T-cell (primary cell): ENCODE data around the gene MBNL2. TPM values are rescaled to one million over a fixed set of nuclear protein-coding genes. Genes with fewer than 3 reads are reported as not detected.

ENCODE experiments used
- ATAC-seq, 4 experiments: fragments of 200-7000 bp in 3 of 4; fragments of 150-1000 bp in 1 of 4; cut with Tn5 transposase; replicated peaks in 1 of 4; 1 replicate in 3 of 4; 2 replicates in 1 of 4; pipeline ENCODE4 v1.10.0; 2021; ENCODE audit warnings: moderate library complexity in 3 of 4, mild to moderate bottlenecking in 2 of 4, moderate number of reproducible peaks in 1 of 4
- CTCF ChIA-PET, 2 donors: fragments of 300-600 bp; sonication (Branson Sonifier 250); formaldehyde crosslinking; loops; one replicate each; lab custom pipeline; 2022; ENCODE audit warnings: antibody characterized with exemption in 2 of 2; lab: Charles Lee
- POLR2A ChIA-PET, 2 donors: fragments of 300-600 bp; sonication (Branson Sonifier 250); formaldehyde crosslinking; loops; one replicate each; lab custom pipeline; 2022; ENCODE audit warnings: antibody characterized with exemption in 2 of 2; lab: Charles Lee
- DNase-seq, 35 experiments: peaks; one replicate each; pipeline versions ENCODE4 v3.0.0 to v3.0.0-alpha.2; 2013 to 2023
- H3K27ac ChIP-seq: one replicate; pipeline ENCODE4 v1.5.1; 2013; ENCODE audit warnings: low read length
- H3K27me3 ChIP-seq, 2 experiments: replicated peaks in 1 of 2; 1 replicate in 1 of 2; 2 replicates in 1 of 2; pipeline versions ENCODE4 v1.6.1 to v1.7.0; 2013; ENCODE audit warnings: low read length in 1 of 2, mixed read lengths in 1 of 2; ENCODE audit not compliant: control insufficient read depth in 2 of 2, insufficient read depth in 2 of 2; ENCODE audit errors: extremely low read depth in 1 of 2
- H3K36me3 ChIP-seq, 2 donors: 1 replicate in 1 of 2; 2 replicates in 1 of 2; pipeline versions ENCODE4 v1.6.1 to v1.7.0; 2013; ENCODE audit warnings: low read length in 1 of 2; ENCODE audit not compliant: control insufficient read depth in 2 of 2, insufficient read depth in 1 of 2; ENCODE audit errors: extremely low read depth in 1 of 2
- H3K4me1 ChIP-seq, 2 experiments: 1 replicate in 1 of 2; 2 replicates in 1 of 2; pipeline versions ENCODE4 v1.6.1 to v1.7.0; 2013; ENCODE audit warnings: low read length in 2 of 2, mixed read lengths in 1 of 2; ENCODE audit not compliant: insufficient read depth in 2 of 2, control insufficient read depth in 1 of 2; ENCODE audit errors: extremely low read depth in 1 of 2
- H3K4me3 ChIP-seq, 2 donors: 1 replicate in 1 of 2; 2 replicates in 1 of 2; pipeline versions ENCODE4 v1.5.1 to v1.7.0; 2013; ENCODE audit warnings: mild to moderate bottlenecking in 2 of 2, low read length in 1 of 2, moderate library complexity in 1 of 2; ENCODE audit not compliant: control insufficient read depth in 1 of 2; ENCODE audit errors: extremely low read depth in 1 of 2
- H3K9me3 ChIP-seq: 2 replicates; pipeline ENCODE4 v1.7.0; 2013
- H3K27ac Mint-ChIP-seq, 2 donors: one replicate each; pipeline ENCODE4 v1.8.0; 2020 to 2021; ENCODE audit warnings: mild to moderate bottlenecking in 2 of 2, mixed read lengths in 2 of 2
- H3K27me3 Mint-ChIP-seq, 2 donors: one replicate each; pipeline ENCODE4 v1.8.0; 2021 to 2022; ENCODE audit warnings: mixed read lengths in 2 of 2
- H3K36me3 Mint-ChIP-seq: one replicate; pipeline ENCODE4 v1.8.0; 2021; ENCODE audit warnings: mixed read lengths
- H3K4me1 Mint-ChIP-seq, 3 donors: one replicate each; pipeline ENCODE4 v1.8.0; 2020 to 2022; ENCODE audit warnings: mixed read lengths in 3 of 3, mild to moderate bottlenecking in 1 of 3
- H3K4me3 Mint-ChIP-seq, 3 donors: one replicate each; pipeline ENCODE4 v1.8.0; 2020 to 2022; ENCODE audit warnings: mild to moderate bottlenecking in 3 of 3, mixed read lengths in 3 of 3, moderate library complexity in 3 of 3
- H3K9me3 Mint-ChIP-seq, 3 donors: one replicate each; pipeline ENCODE4 v1.8.0; 2020 to 2022; ENCODE audit warnings: mixed read lengths in 3 of 3
- WGBS: methylation state at CpG from one replicate; pipeline ENCODE4 v1.1.5; 2013; ENCODE audit warnings: missing lambda C conversion rate; ENCODE audit not compliant: insufficient coverage; 5-methylcytosine and 5-hydroxymethylcytosine counted together
- total RNA-seq, 35 experiments: library from RNA in 6 of 35; stranded (reverse) in 6 of 35; fragments of 120-200 nt in 1 of 35; gene quantifications; one replicate each; pipeline versions ENCODE4 v1.2.1 to v1.2.4 and lab custom pipeline; 2013 to 2026

Gene MBNL2
- total RNA-seq, 5 donors from 2014 or later (not counting 1 experiment from before 2014, with no cell fraction given), result 21.0 to 33.7 (median 28.5) TPM

DNA sequence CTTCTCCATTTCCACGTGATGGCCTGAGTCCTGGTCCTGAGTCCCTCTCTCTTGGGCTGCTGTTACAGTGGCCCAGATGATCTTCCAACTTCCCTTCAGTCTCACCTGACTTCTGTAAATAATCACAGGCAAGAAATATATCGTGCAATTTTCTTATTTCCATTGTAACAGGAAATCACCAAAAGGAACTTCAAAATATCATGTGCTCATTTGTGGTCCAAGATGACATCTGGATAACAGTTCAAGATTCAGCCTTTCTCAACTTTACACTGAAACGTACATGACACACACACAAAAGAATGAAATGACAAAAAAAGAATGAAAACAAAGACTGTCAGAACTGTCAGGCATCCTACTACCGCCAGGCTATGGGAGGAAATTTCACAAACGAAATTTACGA, 189.9 kb downstream of the MBNL2 start:
- Mint-ChIP-seq H3K4me3 (no peak overlapping the region), H3K9me3 (peaks cover 0 to 4% (median 0%) of the 10 kb centered on the region in 3 donors), H3K36me3 (no peaks in the 10 kb centered on the region), H3K27me3 (peaks cover 9 to 16% of the 10 kb centered on the region in 2 donors), H3K4me1 (no peaks in the 10 kb centered on the region), H3K27ac (no peak overlapping the region)
- ATAC-seq (no peak), DNase-seq (no peak)
- H3K36me3 ChIP-seq, result peaks cover 0 to 2% of the 10 kb centered on the region in 2 donors
- H3K27me3 ChIP-seq, result no peaks in the 10 kb centered on the region
- no peak overlapping the region for H3K4me3 ChIP-seq
- H3K4me1 ChIP-seq, result no peaks in the 10 kb centered on the region
- no peaks in the 10 kb centered on the region for H3K9me3 ChIP-seq
- 64% methylated on average over 6 of the region's 6 CpGs for WGBS
- POLR2A ChIA-PET, result no interaction called here
- CTCF ChIA-PET, result no interaction called here
- no peak overlapping the region for H3K27ac ChIP-seq

DNA sequence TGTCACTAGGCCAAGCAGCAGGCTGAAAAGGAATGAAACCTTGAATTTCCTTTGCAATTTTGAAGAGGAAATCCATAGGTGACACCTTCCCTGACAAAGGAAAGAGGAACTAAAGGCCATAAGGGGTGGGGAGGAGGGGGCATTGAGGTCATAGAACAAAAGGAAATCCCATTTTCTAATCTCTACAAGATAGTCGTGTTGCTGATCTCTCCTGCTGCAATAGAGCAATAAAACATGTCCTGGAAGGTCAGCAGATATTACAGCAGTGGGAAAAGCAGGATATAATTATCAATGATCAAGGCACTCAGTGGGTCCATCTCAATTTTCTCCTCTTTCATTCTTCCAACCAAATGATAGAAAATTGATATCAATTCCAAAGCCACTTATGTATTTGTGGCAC, 191.6 kb downstream of the MBNL2 start:
- peaks cover 14 to 15% of the 10 kb centered on the region in 2 donors for H3K27me3 Mint-ChIP-seq
- Histone ChIP-seq H3K4me3 (no peak overlapping the region), H3K9me3 (no peaks in the 10 kb centered on the region), H3K4me1 (no peaks in the 10 kb centered on the region), H3K27me3 (no peaks in the 10 kb centered on the region), H3K27ac (no peak overlapping the region), H3K36me3 (peaks cover 0 to 2% of the 10 kb centered on the region in 2 donors)
- H3K4me1 Mint-ChIP-seq, result no peaks in the 10 kb centered on the region
- H3K9me3 Mint-ChIP-seq, result peaks cover 0 to 3% (median 0%) of the 10 kb centered on the region in 3 donors
- DNase-seq (no peak), ATAC-seq (no peak)
- POLR2A ChIA-PET, result no interaction called here
- H3K36me3 Mint-ChIP-seq, result no peaks in the 10 kb centered on the region
- H3K4me3 Mint-ChIP-seq, result no peak overlapping the region
- WGBS, result no CpG with 5 or more reads among the region's 1 CpG
- no peak overlapping the region for H3K27ac Mint-ChIP-seq
- CTCF ChIA-PET, result no interaction called here

DNA sequence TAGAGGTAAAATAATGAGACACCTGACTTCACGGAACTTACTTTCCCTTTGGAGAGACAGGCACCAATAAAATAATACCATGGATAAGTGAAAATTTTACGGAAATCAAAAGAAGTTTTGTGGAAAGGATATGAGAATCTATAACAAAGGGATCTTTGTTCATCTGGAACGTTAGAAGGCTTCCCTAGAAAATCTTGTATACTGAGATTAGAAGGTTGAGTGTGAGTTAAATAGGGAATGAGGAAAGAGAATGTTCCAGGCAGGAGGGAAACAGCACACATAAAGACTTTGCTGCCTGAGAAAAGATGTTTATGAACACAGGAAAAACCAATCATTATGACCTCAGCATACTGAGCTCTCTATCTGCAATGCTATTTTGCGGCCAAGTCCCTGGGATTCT, 192.3 kb downstream of the MBNL2 start:
- ATAC-seq, result no peak
- Mint-ChIP-seq H3K4me3 (no peak overlapping the region), H3K27me3 (peaks cover 9 to 11% of the 10 kb centered on the region in 2 donors), H3K27ac (no peak overlapping the region), H3K9me3 (no peaks in the 10 kb centered on the region), H3K4me1 (no peaks in the 10 kb centered on the region), H3K36me3 (no peaks in the 10 kb centered on the region)
- H3K27ac ChIP-seq, result no peak overlapping the region
- H3K4me1 ChIP-seq, result no peaks in the 10 kb centered on the region
- ChIA-PET CTCF (no interaction called here), POLR2A (no interaction called here)
- WGBS, result no CpG with 5 or more reads among the region's 4 CpGs
- no peaks in the 10 kb centered on the region for H3K9me3 ChIP-seq
- peaks cover 0 to 2% of the 10 kb centered on the region in 2 donors for H3K36me3 ChIP-seq
- DNase-seq, result no peak
- H3K27me3 ChIP-seq, result no peaks in the 10 kb centered on the region
- no peak overlapping the region for H3K4me3 ChIP-seq

DNA sequence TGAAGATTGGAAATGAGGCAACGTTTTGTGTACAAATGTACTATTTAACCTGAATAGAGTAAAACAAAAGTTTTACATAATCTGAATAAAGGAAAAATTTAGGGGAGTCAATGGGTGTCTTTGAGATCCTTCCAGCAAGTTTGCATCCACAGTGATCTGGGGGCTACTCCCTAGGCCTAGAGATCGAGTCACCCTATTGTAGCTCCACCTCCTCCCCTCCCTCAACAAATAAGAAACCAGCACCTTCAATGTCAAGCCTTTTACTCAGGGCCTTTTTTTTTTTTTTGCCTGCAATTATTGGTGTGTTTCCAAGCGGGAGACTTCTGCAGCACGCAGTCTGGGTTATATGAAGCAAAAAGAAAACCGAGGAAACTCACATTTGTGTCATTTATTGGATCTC, 195.6 kb downstream of the MBNL2 start:
- DNase-seq (no peak), ATAC-seq (no peak)
- Histone ChIP-seq H3K9me3 (no peaks in the 10 kb centered on the region), H3K4me1 (no peaks in the 10 kb centered on the region), H3K27ac (no peak overlapping the region), H3K27me3 (no peaks in the 10 kb centered on the region), H3K36me3 (no peaks in the 10 kb centered on the region), H3K4me3 (no peak overlapping the region)
- no peak overlapping the region for H3K4me3 Mint-ChIP-seq
- ChIA-PET POLR2A (no interaction called here), CTCF (no interaction called here)
- no peaks in the 10 kb centered on the region for H3K36me3 Mint-ChIP-seq
- no peak overlapping the region for H3K27ac Mint-ChIP-seq
- H3K9me3 Mint-ChIP-seq, result no peaks in the 10 kb centered on the region
- WGBS, result 83% methylated on average over 1 of the region's 5 CpGs
- H3K27me3 Mint-ChIP-seq, result peaks cover 16 to 21% of the 10 kb centered on the region in 2 donors
- no peaks in the 10 kb centered on the region for H3K4me1 Mint-ChIP-seq

DNA sequence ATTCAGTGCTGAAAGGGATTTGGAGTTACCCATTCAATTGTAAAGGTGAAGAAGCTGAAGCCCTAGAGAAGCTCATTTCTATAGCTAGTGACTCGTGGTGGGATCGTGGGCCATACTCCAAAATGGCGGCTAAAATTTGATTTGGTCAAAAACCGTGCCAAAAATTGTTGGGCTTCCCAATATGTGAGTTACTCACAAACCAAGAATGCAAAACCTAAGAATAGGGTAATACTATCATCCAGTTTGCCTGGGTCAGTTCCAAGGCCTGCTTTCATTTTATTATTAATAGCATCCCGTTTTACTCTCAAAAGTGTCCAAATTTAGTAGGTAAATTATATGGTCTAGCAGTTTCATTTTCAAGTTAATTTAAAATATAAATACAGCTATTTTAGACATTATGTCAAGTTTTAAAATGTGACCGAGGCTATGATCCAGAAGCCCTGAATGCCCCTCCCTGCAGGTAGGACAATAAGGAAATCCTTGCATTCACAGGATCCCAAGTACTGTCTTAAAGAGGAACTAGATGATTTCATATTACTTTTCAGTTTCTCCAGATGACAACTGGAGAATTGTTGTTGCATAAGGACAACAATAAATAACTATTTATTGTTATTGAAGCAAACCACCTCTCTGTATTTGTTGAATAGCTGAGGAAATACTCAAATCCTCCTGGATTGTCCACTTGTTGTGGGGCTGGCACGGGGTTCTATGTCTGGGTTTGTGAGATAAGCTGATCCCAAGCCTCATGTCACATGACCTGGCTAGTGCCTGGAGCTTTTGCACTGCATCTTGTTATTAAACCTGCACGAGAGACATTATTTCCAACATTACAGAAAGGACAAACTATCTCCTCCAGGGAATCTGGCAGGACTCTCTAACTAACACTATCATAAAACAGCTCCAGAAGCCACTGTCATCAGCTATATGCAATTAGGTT, 200.3 kb downstream of the MBNL2 start:
- no peaks in the 10 kb centered on the region for H3K27me3 ChIP-seq
- no peaks in the 10 kb centered on the region for H3K9me3 ChIP-seq
- H3K36me3 ChIP-seq, result no peaks in the 10 kb centered on the region
- no peaks in the 10 kb centered on the region for H3K4me1 ChIP-seq
- DNase-seq, result no peak
- Mint-ChIP-seq H3K4me1 (no peaks in the 10 kb centered on the region), H3K27me3 (peaks cover 11 to 29% of the 10 kb centered on the region in 2 donors), H3K36me3 (no peaks in the 10 kb centered on the region), H3K9me3 (no peaks in the 10 kb centered on the region), H3K27ac (no peak overlapping the region), H3K4me3 (no peak overlapping the region)
- no peak for ATAC-seq
- no peak overlapping the region for H3K27ac ChIP-seq
- 82% methylated on average over 3 of the region's 8 CpGs for WGBS
- H3K4me3 ChIP-seq, result no peak overlapping the region
- POLR2A ChIA-PET, result interaction anchor here in 1 of 2 donors (0.6 to 1.1 kb wide), 2 partner anchors 9 to 13 kb away, joined by 3 to 4 read pairs; no protein-coding TSS in a partner anchor
- CTCF ChIA-PET, result interaction anchor here in 1 of 2 donors (0.6 kb wide), 1 partner anchor 10 kb away, joined by 3 read pairs; no protein-coding TSS in a partner anchor

DNA sequence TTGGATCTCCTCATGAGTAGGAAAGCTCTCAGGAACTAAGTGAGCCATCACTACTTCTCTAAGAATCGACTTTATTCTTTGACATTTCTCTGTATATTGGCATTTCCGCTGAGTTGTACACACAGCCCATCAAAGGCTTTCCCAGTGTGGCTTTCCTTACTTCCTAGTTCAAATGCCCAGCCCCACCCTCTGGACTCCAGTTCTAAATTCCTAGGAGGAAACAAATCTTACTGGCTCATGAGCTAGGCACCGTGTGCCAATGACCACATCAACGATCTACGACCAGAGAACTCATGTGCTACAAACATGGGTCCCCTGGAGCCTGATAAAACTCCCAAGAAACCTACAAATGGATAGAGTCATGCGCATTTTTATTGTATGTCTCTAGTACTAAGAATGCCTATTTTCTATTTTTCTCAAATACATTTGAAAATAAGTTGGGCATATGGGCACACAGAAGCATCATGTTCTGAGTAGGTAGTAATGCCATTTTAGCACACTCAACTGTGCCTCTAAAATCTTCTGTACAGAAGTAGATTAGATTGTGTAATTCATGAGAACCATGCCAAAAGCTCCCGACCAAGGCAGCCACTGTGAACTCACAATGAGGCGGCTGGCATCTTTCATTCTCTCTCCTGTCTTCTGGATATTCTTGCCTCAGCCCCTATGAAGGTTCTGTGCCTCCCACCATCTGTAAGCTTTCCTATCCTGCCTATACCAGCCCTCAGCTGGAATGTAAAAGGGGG, 201.3 kb downstream of the MBNL2 start:
- Histone ChIP-seq H3K27me3 (no peaks in the 10 kb centered on the region), H3K27ac (no peak overlapping the region), H3K9me3 (no peaks in the 10 kb centered on the region), H3K4me1 (no peaks in the 10 kb centered on the region), H3K36me3 (no peaks in the 10 kb centered on the region), H3K4me3 (no peak overlapping the region)
- no peak overlapping the region for H3K4me3 Mint-ChIP-seq
- H3K27ac Mint-ChIP-seq, result no peak overlapping the region
- WGBS, result 83% methylated on average over 4 of the region's 8 CpGs
- peaks cover 11 to 24% of the 10 kb centered on the region in 2 donors for H3K27me3 Mint-ChIP-seq
- no peak for ATAC-seq
- ChIA-PET POLR2A (interaction anchor here in 1 of 2 donors (0.6 kb wide), 1 partner anchor 12 kb away, joined by 3 read pairs; no protein-coding TSS in a partner anchor), CTCF (no interaction called here)
- H3K4me1 Mint-ChIP-seq, result no peaks in the 10 kb centered on the region
- no peaks in the 10 kb centered on the region for H3K36me3 Mint-ChIP-seq
- DNase-seq, result no peak
- H3K9me3 Mint-ChIP-seq, result no peaks in the 10 kb centered on the region
